ENCODE measurements around the gene PRKN.

GRCh38 chr6:161406646-161407045 lies 1320.9 kb downstream of the PRKN start:
- TF ChIP-seq EZH2 (optimal IDR thresholded peaks at IDR 0.05; ENCODE audit: low read depth, low read length): no peak
- no peak for TF ChIP-seq CTCF (IDR thresholded peaks at IDR 0.05; ENCODE audit: low read length)
- no peak for TF ChIP-seq EZH2phosphoT487 (IDR thresholded peaks at IDR 0.05; ENCODE audit: low read length)
